ENCODE measurements around the gene OR51S1.

OR51S1 gene

GRCh38 chr11:4848908-4849532, at the start of gene OR51S1:
Gene OR51S1 (minus strand): TSS chr11:4849208. CDS start chr11:4849208, 0 bp downstream.
- Histone ChIP-seq H3K9me3 (ENCODE audit: control insufficient read depth, low read depth, low read length) (no peaks in the 10 kb centered on the region), H3K27ac (ENCODE audit: low read length) (no peak within 1 kb of the TSS), H3K27me3 (ENCODE audit: control insufficient read depth, insufficient read depth, low read length) (no peaks in the 10 kb centered on the region), H3K36me3 (ENCODE audit: control insufficient read depth, low read depth, low read length) (no peaks in the 10 kb centered on the region), H3K4me1 (ENCODE audit: control insufficient read depth, low read depth, low read length) (no peaks in the 10 kb centered on the region), H3K9ac (ENCODE audit: low read length) (no peak within 1 kb of the TSS), H3K4me3 (ENCODE audit: low read length) (no peak within 1 kb of the TSS)

- no peaks in the 10 kb centered on the region for H3K27me3 ChIP-seq (ENCODE audit: control insufficient read depth, insufficient read depth, low read length)
- H3K36me3 ChIP-seq (ENCODE audit: control insufficient read depth, low read depth, low read length): no peaks in the 10 kb centered on the region
- no peaks in the 10 kb centered on the region for H3K4me1 ChIP-seq (ENCODE audit: control insufficient read depth, low read depth, low read length)
- no peaks in the 10 kb centered on the region for H3K9me3 ChIP-seq (ENCODE audit: control insufficient read depth, low read depth, low read length)
- H3K27ac ChIP-seq (ENCODE audit: low read length): no peak overlapping the region
- no peak overlapping the region for H3K4me3 ChIP-seq (ENCODE audit: low read length)
- H3K9ac ChIP-seq (ENCODE audit: low read length): no peak overlapping the region
Measured at GRCh38 chr11:4891996-4892640, 43.1 kb upstream of the OR51S1 start.

GRCh38 chr11:4890279-4890678, 41.3 kb upstream of the OR51S1 start:
- Histone ChIP-seq H3K4me1 (ENCODE audit: control insufficient read depth, low read depth, low read length) (no peaks in the 10 kb centered on the region), H3K9ac (ENCODE audit: low read length) (no peak overlapping the region), H3K27ac (ENCODE audit: low read length) (no peak overlapping the region), H3K27me3 (ENCODE audit: control insufficient read depth, insufficient read depth, low read length) (no peaks in the 10 kb centered on the region), H3K4me3 (ENCODE audit: low read length) (no peak overlapping the region), H3K9me3 (ENCODE audit: control insufficient read depth, low read depth, low read length) (no peaks in the 10 kb centered on the region), H3K36me3 (ENCODE audit: control insufficient read depth, low read depth, low read length) (no peaks in the 10 kb centered on the region)

- Histone ChIP-seq H3K27ac (ENCODE audit: low read length) (no peak overlapping the region), H3K4me1 (ENCODE audit: control insufficient read depth, low read depth, low read length) (no peaks in the 10 kb centered on the region), H3K4me3 (ENCODE audit: low read length) (no peak overlapping the region), H3K9ac (ENCODE audit: low read length) (no peak overlapping the region), H3K9me3 (ENCODE audit: control insufficient read depth, low read depth, low read length) (no peaks in the 10 kb centered on the region), H3K36me3 (ENCODE audit: control insufficient read depth, low read depth, low read length) (no peaks in the 10 kb centered on the region), H3K27me3 (ENCODE audit: control insufficient read depth, insufficient read depth, low read length) (no peaks in the 10 kb centered on the region)
Measured at GRCh38 chr11:4887591-4887990, 38.6 kb upstream of the OR51S1 start.

GRCh38 chr11:4886186-4886585, 37.2 kb upstream of the OR51S1 start:
- Histone ChIP-seq H3K9ac (ENCODE audit: low read length) (no peak overlapping the region), H3K27me3 (ENCODE audit: control insufficient read depth, insufficient read depth, low read length) (no peaks in the 10 kb centered on the region), H3K4me1 (ENCODE audit: control insufficient read depth, low read depth, low read length) (no peaks in the 10 kb centered on the region), H3K4me3 (ENCODE audit: low read length) (no peak overlapping the region), H3K9me3 (ENCODE audit: control insufficient read depth, low read depth, low read length) (no peaks in the 10 kb centered on the region), H3K36me3 (ENCODE audit: control insufficient read depth, low read depth, low read length) (no peaks in the 10 kb centered on the region), H3K27ac (ENCODE audit: low read length) (no peak overlapping the region)

DNA sequence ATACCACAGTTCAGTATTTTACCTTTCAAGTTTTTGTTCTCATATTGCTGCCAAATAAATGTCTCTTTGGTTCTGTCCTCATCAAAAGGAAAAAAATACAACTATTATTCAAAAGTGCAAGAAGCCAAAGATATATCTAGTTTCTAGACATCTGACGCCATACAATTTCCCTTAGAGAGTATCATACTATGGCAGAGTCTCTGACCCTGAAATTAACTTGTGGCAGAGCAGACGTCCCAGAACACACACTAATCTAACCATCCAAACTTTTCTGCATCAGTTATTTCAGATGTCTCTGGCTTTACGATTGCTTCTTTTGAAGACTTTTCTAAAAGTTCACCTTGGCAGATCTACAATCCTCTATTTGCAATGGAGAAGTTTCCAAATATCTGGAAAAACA, 35.4 kb upstream of the OR51S1 start:
- H3K9ac ChIP-seq (ENCODE audit: low read length): no peak overlapping the region
- no peaks in the 10 kb centered on the region for H3K27me3 ChIP-seq (ENCODE audit: control insufficient read depth, insufficient read depth, low read length)
- H3K4me1 ChIP-seq (ENCODE audit: control insufficient read depth, low read depth, low read length): no peaks in the 10 kb centered on the region
- H3K27ac ChIP-seq (ENCODE audit: low read length): no peak overlapping the region
- no peak overlapping the region for H3K4me3 ChIP-seq (ENCODE audit: low read length)
- H3K36me3 ChIP-seq (ENCODE audit: control insufficient read depth, low read depth, low read length): no peaks in the 10 kb centered on the region
- H3K9me3 ChIP-seq (ENCODE audit: control insufficient read depth, low read depth, low read length): no peaks in the 10 kb centered on the region

DNA sequence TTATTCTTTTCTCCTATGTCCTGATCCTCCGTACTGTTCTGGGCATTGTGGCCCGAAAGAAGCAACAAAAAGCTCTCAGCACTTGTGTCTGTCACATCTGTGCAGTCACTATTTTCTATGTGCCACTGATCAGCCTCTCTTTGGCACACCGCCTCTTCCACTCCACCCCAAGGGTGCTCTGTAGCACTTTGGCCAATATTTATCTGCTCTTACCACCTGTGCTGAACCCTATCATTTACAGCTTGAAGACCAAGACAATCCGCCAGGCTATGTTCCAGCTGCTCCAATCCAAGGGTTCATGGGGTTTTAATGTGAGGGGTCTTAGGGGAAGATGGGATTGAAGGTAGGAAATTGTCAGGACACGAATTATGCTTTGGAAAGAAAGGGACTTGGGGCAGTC, 33.5 kb upstream of the OR51S1 start:
- Histone ChIP-seq H3K36me3 (ENCODE audit: control insufficient read depth, low read depth, low read length) (no peaks in the 10 kb centered on the region), H3K9ac (ENCODE audit: low read length) (no peak overlapping the region), H3K4me1 (ENCODE audit: control insufficient read depth, low read depth, low read length) (no peaks in the 10 kb centered on the region), H3K27me3 (ENCODE audit: control insufficient read depth, insufficient read depth, low read length) (no peaks in the 10 kb centered on the region), H3K27ac (ENCODE audit: low read length) (no peak overlapping the region), H3K4me3 (ENCODE audit: low read length) (no peak overlapping the region), H3K9me3 (ENCODE audit: control insufficient read depth, low read depth, low read length) (no peaks in the 10 kb centered on the region)

DNA sequence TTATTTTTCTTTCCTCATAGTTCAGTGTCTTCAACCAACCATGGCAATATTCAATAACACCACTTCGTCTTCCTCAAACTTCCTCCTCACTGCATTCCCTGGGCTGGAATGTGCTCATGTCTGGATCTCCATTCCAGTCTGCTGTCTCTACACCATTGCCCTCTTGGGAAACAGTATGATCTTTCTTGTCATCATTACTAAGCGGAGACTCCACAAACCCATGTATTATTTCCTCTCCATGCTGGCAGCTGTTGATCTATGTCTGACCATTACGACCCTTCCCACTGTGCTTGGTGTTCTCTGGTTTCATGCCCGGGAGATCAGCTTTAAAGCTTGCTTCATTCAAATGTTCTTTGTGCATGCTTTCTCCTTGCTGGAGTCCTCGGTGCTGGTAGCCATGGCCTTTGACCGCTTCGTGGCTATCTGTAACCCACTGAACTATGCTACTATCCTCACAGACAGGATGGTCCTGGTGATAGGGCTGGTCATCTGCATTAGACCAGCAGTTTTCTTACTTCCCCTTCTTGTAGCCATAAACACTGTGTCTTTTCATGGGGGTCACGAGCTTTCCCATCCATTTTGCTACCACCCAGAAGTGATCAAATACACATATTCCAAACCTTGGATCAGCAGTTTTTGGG, 33.0 kb upstream of the OR51S1 start, which contains the start of gene OR51T1:
Gene OR51T1 (plus strand): TSS at position 41 of the 641 bp plus-strand sequence. CDS start 0 bp downstream, at position 41.
- no peaks in the 10 kb centered on the region for H3K9me3 ChIP-seq (ENCODE audit: control insufficient read depth, low read depth, low read length)
- no peak within 1 kb of the TSS for H3K9ac ChIP-seq (ENCODE audit: low read length)
- no peaks in the 10 kb centered on the region for H3K4me1 ChIP-seq (ENCODE audit: control insufficient read depth, low read depth, low read length)
- no peak within 1 kb of the TSS for H3K4me3 ChIP-seq (ENCODE audit: low read length)
- no peaks in the 10 kb centered on the region for H3K27me3 ChIP-seq (ENCODE audit: control insufficient read depth, insufficient read depth, low read length)
- no peaks in the 10 kb centered on the region for H3K36me3 ChIP-seq (ENCODE audit: control insufficient read depth, low read depth, low read length)
- H3K27ac ChIP-seq (ENCODE audit: low read length): no peak within 1 kb of the TSS

DNA sequence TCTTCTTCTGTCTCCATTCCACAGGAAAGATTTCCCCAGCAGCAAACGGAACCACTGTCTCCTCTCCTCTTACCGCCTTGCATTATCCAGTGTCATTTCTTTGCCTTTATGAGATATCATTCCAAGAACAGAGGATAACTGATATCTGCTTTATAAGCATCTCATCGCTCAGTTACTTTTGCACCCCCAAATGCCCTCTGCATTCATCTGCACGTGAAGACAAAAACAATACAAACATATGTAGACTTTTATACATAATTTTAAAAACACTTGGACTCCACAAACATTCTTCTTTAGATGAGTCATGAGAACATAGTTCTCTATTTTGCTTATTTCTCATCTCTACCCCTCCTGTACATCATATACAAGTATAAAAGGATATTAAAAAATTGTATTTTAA, 32.2 kb upstream of the OR51S1 start:
- no peaks in the 10 kb centered on the region for H3K9me3 ChIP-seq (ENCODE audit: control insufficient read depth, low read depth, low read length)
- H3K4me3 ChIP-seq (ENCODE audit: low read length): no peak overlapping the region
- no peaks in the 10 kb centered on the region for H3K27me3 ChIP-seq (ENCODE audit: control insufficient read depth, insufficient read depth, low read length)
- H3K4me1 ChIP-seq (ENCODE audit: control insufficient read depth, low read depth, low read length): no peaks in the 10 kb centered on the region
- no peak overlapping the region for H3K9ac ChIP-seq (ENCODE audit: low read length)
- H3K27ac ChIP-seq (ENCODE audit: low read length): no peak overlapping the region
- H3K36me3 ChIP-seq (ENCODE audit: control insufficient read depth, low read depth, low read length): no peaks in the 10 kb centered on the region

- peaks cover 17% of the 10 kb centered on the region for H3K4me1 ChIP-seq (ENCODE audit: control insufficient read depth, low read depth, low read length)
- no peaks in the 10 kb centered on the region for H3K27me3 ChIP-seq (ENCODE audit: control insufficient read depth, insufficient read depth, low read length)
- no peak overlapping the region for H3K27ac ChIP-seq (ENCODE audit: low read length)
- H3K36me3 ChIP-seq (ENCODE audit: control insufficient read depth, low read depth, low read length): no peaks in the 10 kb centered on the region
- H3K9ac ChIP-seq (ENCODE audit: low read length): no peak overlapping the region
- H3K4me3 ChIP-seq (ENCODE audit: low read length): no peak overlapping the region
- no peaks in the 10 kb centered on the region for H3K9me3 ChIP-seq (ENCODE audit: control insufficient read depth, low read depth, low read length)
Measured at GRCh38 chr11:4865855-4866254, 16.8 kb upstream of the OR51S1 start.

GRCh38 chr11:4863876-4864275, 14.9 kb upstream of the OR51S1 start:
- Histone ChIP-seq H3K4me3 (ENCODE audit: low read length) (no peak overlapping the region), H3K27me3 (ENCODE audit: control insufficient read depth, insufficient read depth, low read length) (no peaks in the 10 kb centered on the region), H3K9me3 (ENCODE audit: control insufficient read depth, low read depth, low read length) (no peaks in the 10 kb centered on the region), H3K36me3 (ENCODE audit: control insufficient read depth, low read depth, low read length) (no peaks in the 10 kb centered on the region), H3K9ac (ENCODE audit: low read length) (no peak overlapping the region), H3K27ac (ENCODE audit: low read length) (no peak overlapping the region), H3K4me1 (ENCODE audit: control insufficient read depth, low read depth, low read length) (peaks cover 17% of the 10 kb centered on the region)

Data from iPS-18a (cell line).